WTC11 (cell line): ENCODE data around the gene TPGS2.

ENCODE experiments used
- CTCF ChIP-seq: fragments of 200-600 bp; IDR thresholded peaks from 2 replicates; pipeline ENCODE4 v1.8.0; 2022; ENCODE audit warnings: antibody characterized with exemption
- SP1 ChIP-seq: sonication (generic); formaldehyde crosslinking; conservative IDR thresholded peaks from 2 replicates; pipeline ENCODE4 v1.8.1; 2022; ENCODE audit warnings: missing genetic modification reagents
- ZNF416 ChIP-seq: fragments of 250-450 bp; sonication (Bioruptor Pico); IDR thresholded peaks from 2 replicates; pipeline ENCODE4 v1.9.0; 2021; ENCODE audit warnings: mild to moderate bottlenecking, inconsistent platforms
- TF ChIP-seq, protein P1 (sequence below): sonication (generic); formaldehyde crosslinking; IDR thresholded peaks from 2 replicates; pipeline ENCODE4 v1.8.1; 2023; ENCODE audit warnings: mild to moderate bottlenecking, missing genetic modification reagents, moderate library complexity

DNA sequence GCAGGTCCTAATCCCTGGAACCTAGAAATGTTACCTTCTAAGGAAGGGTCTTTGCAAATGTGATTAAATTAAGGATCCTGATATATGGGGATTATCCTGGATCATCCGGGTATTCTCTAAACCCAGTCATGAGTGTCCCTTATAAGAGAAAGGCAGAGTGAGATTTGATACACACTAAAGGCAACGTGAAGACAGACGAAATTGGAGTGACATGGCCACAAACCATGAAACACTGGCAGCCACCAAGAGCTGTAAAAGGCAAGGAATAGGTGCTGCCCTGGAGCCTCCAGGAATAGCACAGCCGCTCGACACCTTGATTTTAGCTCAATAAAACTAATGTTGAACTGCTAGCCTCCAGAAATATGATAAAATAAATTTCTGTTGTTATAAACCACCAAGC is 45.0 kb downstream of the TPGS2 start:
- TF ChIP-seq, protein P1, sequence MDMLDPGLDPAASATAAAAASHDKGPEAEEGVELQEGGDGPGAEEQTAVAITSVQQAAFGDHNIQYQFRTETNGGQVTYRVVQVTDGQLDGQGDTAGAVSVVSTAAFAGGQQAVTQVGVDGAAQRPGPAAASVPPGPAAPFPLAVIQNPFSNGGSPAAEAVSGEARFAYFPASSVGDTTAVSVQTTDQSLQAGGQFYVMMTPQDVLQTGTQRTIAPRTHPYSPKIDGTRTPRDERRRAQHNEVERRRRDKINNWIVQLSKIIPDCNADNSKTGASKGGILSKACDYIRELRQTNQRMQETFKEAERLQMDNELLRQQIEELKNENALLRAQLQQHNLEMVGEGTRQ (CRISPR knock-in tag) = no peak
- no peak for TF ChIP-seq ZNF416
- no peak for TF ChIP-seq CTCF
- no peak for TF ChIP-seq SP1 (CRISPR knock-in tag)
